Left kidney (tissue), 8 donors: ENCODE results near the gene CCAR1. TPM values are rescaled to one million over a fixed set of nuclear protein-coding genes. Genes with fewer than 3 reads are reported as not detected.
"Not testable (repeated sequence)": the region's sequence is repeated elsewhere in the genome, so short reads cannot be mapped to it uniquely, and the experiment has no call there.

ENCODE experiments used
- DNase-seq: peaks from one replicate; pipeline ENCODE4 v3.0.0-alpha.2; 2013
- long read RNA-seq, 8 donors: transcript quantifications; one replicate each; lab custom pipeline, GENCODE V29; 2026
- polyA plus RNA-seq: library from polyadenylated mRNA; unstranded; fragments of 120-200 nt; gene quantifications from one replicate; pipeline ENCODE4 v1.2.1, GENCODE V29; 2013; ENCODE audit not compliant: insufficient read length

The CCAR1 gene, protein sequence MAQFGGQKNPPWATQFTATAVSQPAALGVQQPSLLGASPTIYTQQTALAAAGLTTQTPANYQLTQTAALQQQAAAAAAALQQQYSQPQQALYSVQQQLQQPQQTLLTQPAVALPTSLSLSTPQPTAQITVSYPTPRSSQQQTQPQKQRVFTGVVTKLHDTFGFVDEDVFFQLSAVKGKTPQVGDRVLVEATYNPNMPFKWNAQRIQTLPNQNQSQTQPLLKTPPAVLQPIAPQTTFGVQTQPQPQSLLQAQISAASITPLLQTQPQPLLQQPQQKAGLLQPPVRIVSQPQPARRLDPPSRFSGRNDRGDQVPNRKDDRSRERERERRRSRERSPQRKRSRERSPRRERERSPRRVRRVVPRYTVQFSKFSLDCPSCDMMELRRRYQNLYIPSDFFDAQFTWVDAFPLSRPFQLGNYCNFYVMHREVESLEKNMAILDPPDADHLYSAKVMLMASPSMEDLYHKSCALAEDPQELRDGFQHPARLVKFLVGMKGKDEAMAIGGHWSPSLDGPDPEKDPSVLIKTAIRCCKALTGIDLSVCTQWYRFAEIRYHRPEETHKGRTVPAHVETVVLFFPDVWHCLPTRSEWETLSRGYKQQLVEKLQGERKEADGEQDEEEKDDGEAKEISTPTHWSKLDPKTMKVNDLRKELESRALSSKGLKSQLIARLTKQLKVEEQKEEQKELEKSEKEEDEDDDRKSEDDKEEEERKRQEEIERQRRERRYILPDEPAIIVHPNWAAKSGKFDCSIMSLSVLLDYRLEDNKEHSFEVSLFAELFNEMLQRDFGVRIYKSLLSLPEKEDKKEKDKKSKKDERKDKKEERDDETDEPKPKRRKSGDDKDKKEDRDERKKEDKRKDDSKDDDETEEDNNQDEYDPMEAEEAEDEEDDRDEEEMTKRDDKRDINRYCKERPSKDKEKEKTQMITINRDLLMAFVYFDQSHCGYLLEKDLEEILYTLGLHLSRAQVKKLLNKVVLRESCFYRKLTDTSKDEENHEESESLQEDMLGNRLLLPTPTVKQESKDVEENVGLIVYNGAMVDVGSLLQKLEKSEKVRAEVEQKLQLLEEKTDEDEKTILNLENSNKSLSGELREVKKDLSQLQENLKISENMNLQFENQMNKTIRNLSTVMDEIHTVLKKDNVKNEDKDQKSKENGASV
- polyA plus RNA-seq = 254 TPM
- long read RNA-seq, donor 1, partial matches to known transcripts = 67 of 71 reads
- long read RNA-seq, donor 1, other reads (novel, unspliced or antisense) = 0 of 71 reads
- long read RNA-seq, donor 2, transcript CCAR1-210 (3 exons, 701 nt) = major isoform, 7 of 104 reads
- long read RNA-seq, donor 2, partial matches to known transcripts = 96 of 104 reads
- long read RNA-seq, donor 2, other reads (novel, unspliced or antisense) = 0 of 104 reads
- long read RNA-seq, donor 3, transcript CCAR1-210 (3 exons, 701 nt) = major isoform, 6 of 108 reads
- long read RNA-seq, donor 3, partial matches to known transcripts = 100 of 108 reads
- long read RNA-seq, donor 3, other reads (novel, unspliced or antisense) = 0 of 108 reads
- long read RNA-seq, donor 4, partial matches to known transcripts = 0 of 1 reads
- long read RNA-seq, donor 4, other reads (novel, unspliced or antisense) = 0 of 1 reads
- long read RNA-seq, donor 5, partial matches to known transcripts = 81 of 84 reads
- long read RNA-seq, donor 5, other reads (novel, unspliced or antisense) = 0 of 84 reads
- long read RNA-seq, donor 6, partial matches to known transcripts = 74 of 77 reads
- long read RNA-seq, donor 6, other reads (novel, unspliced or antisense) = 0 of 77 reads
- long read RNA-seq, donor 7, transcript CCAR1-210 (3 exons, 701 nt) = major isoform, 6 of 196 reads
- long read RNA-seq, donor 7, partial matches to known transcripts = 188 of 196 reads
- long read RNA-seq, donor 7, other reads (novel, unspliced or antisense) = 0 of 196 reads
- long read RNA-seq, donor 8, transcript CCAR1-210 (3 exons, 701 nt) = major isoform, 5 of 18 reads
- long read RNA-seq, donor 8, partial matches to known transcripts = 13 of 18 reads
- long read RNA-seq, donor 8, other reads (novel, unspliced or antisense) = 0 of 18 reads

GRCh38 chr10:68720793-68721672 lies at the start of gene CCAR1:
Gene CCAR1 (plus strand): TSS chr10:68721239. CDS start chr10:68722505, 1,266 bp downstream.
- peak; percentile 98 for DNase-seq

- DNase-seq = no peak
These were observed 36.6 kb upstream of the CCAR1 start for GRCh38 chr10:68684413-68684812.

DNA sequence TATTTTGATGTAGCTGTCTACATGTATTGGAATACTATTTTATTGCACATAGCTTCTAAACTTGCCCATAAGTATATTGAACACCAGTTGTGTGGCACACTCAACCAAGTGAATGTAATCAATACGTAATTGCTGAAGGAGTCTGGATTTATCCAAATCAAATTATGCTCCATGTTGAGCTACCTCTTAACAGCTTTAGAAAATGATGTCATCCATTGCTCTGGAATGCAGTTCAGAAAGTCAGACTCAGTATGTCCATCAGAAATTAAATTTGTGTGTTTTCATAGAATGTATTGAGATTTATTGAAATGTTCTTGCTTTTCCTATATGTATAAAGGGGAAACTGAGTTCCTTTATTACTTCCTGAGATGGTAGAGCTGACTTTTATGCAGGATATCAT lies 25.0 kb upstream of the CCAR1 start:
- DNase-seq = no peak

- no peak for DNase-seq
These were observed 23.9 kb upstream of the CCAR1 start for GRCh38 chr10:68697106-68697505.

DNA sequence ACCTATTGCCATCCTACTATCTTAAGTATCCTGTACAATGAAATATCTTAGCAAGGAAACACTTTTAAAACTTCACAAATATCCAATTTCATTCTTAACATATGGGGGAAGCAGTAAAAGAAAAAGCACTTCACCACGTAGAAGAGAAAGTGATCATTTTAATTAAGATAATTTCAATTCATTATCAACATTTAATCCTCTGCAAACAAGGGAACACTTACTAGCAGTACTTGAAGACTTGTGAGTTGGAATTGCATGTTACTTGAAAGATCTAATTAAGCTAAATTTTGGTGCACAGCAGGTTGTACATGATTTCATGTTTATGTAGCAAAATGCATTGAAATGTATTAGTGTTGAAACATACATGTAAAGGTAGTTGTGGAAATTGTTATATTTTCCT lies 20.8 kb upstream of the CCAR1 start:
- no peak for DNase-seq

DNA sequence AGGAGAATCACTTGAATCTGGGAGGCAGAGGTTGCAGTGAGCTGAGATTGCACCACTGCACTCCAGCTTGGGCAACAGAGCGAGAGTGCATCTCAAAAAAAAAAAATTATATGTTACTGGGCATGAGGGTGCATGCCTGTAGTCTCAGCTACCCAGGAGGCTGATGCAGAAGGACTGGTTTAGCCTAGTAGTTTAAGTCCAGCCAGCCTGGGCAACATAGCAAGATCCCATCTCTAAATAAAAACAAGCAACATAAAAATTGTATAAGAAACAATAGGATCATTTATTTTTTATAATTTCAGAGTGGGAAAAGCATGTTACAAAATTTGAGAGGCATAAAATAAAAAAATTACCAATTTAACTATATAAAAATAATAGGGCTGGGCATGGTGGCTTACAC lies 15.5 kb upstream of the CCAR1 start:
- DNase-seq = no peak

DNA sequence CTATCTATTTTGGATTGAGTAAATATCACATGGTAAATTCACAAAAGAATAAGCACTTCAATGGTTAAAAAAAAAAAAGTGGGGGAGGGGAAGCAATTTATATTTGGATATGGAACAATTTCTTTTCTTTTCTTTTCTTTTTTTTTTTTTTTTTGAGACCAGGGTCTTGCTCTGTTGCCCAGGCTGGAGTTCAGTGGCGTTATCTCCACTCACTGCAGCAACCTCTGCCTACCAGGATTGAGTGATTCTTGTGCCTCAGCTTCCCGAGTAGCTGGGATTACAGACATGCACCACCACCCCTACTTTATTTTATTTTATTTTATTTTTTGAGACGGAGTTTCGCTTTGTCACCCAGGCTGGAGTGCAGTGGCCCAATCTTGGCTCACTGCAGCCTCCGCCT lies 12.1 kb upstream of the CCAR1 start:
- DNase-seq = not testable (repeated sequence)

- not testable (repeated sequence) for DNase-seq
These were observed 8.0 kb upstream of the CCAR1 start for GRCh38 chr10:68713065-68713464.

DNA sequence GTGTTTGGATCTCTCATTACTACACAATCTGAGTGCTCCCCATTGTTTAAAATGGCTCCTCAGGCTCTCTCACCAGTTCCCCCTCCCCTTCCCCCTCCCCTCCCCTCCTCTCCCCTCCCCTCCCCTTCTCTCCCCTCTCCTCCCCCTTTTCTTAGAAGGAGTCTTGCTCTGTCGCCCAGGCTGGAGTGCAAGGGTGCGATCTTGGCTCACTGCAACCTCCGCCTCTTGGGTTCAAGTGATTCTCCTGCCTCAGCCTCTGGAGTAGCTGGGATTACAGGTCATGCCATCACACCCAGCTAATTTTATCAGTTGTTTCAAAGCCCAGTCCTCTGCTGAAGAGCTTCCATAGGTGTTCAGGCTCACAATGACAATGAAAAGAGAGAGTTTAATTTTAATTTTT lies 3.6 kb upstream of the CCAR1 start:
- DNase-seq = no peak

DNA sequence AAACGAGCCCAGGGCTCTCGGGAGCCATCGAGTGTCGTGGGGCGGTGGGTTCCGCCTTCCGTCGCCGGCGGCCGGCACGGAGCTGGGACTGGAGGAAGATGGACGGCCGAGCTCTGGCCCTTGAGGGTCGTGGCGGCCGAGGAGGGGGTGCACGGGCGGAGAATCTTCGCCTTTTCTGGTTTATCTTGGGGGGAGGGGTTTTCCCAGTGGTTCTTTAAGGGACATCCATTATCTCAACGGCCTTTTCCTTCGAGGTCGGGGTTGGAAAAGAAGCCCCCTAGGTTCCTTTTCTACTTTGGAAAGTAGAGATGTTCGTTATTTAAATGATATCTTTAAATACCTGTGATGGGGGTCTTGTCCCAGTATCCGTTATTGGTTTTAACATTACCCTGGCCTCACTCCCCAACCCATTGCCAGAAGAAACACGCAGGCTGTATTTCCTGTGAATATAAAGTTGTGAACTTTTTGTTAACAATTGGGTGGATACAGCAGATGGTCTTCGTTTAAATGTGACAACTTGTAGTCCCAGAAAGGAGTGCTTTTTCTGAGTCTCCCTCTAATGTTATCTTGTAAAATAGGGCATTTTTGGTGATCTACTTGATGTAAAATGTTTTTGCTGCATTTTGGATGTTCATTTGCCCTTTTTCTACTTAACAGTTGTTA lies 765 bp downstream of the CCAR1 start:
- DNase-seq = peak; percentile 31

DNA sequence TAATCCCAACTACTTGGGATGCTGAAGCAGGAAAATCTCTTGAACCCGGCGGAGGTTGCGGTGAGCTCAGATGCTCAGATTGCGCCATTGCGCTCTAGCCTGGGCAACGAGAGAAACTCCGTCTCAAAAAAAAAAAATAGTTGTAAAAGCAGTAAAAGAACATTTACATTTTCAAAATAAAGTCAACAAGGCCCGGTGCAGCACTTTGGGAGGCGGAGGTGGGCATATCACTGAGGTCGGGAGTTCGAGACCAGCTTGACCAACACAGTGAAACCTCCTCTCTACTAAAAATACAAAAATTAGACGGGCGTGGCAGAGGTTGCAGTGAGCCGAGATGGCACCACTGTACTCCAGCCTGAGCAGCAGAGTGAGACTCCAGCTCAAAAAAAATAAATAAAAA lies 4.0 kb downstream of the CCAR1 start:
- DNase-seq = no peak

GRCh38 chr10:68727146-68727545 lies 6.1 kb downstream of the CCAR1 start:
- no peak for DNase-seq

GRCh38 chr10:68732651-68733050 lies 11.6 kb downstream of the CCAR1 start:
- no peak for DNase-seq

- DNase-seq = no peak
These were observed 13.3 kb downstream of the CCAR1 start for GRCh38 chr10:68734349-68734748.

GRCh38 chr10:68735119-68735518 lies 14.1 kb downstream of the CCAR1 start:
- DNase-seq = no peak

- not testable (repeated sequence) for DNase-seq
These were observed 14.7 kb downstream of the CCAR1 start for GRCh38 chr10:68735739-68736138.

- not testable (repeated sequence) for DNase-seq
These were observed 19.6 kb downstream of the CCAR1 start for GRCh38 chr10:68740676-68741075.

DNA sequence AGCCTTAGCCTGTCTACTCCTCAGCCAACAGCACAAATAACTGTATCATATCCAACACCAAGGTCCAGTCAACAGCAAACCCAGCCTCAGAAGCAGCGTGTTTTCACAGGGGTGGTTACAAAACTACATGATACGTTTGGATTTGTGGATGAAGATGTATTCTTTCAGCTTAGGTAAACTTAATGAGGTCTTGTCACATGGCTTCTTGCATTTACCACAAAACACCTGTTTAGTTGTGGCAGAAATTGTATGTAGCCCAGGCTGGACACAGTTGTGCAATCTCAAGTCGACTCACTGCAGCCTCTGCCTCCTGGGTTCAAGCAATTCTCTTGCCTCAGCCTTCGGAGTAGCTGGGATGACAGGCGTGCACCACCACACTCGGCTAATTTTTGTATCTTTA lies 21.4 kb downstream of the CCAR1 start:
- no peak for DNase-seq
